ENCODE results near the gene ACOT7. TPM values are rescaled to one million over a fixed set of nuclear protein-coding genes. Genes with fewer than 3 reads are reported as not detected.
A peak's percentile ranks its signal among the peaks of the same experiment; 100 is the strongest.

ACOT7 gene
- total RNA-seq, 1 donor from 2014 or later: 8.5 TPM

DNA sequence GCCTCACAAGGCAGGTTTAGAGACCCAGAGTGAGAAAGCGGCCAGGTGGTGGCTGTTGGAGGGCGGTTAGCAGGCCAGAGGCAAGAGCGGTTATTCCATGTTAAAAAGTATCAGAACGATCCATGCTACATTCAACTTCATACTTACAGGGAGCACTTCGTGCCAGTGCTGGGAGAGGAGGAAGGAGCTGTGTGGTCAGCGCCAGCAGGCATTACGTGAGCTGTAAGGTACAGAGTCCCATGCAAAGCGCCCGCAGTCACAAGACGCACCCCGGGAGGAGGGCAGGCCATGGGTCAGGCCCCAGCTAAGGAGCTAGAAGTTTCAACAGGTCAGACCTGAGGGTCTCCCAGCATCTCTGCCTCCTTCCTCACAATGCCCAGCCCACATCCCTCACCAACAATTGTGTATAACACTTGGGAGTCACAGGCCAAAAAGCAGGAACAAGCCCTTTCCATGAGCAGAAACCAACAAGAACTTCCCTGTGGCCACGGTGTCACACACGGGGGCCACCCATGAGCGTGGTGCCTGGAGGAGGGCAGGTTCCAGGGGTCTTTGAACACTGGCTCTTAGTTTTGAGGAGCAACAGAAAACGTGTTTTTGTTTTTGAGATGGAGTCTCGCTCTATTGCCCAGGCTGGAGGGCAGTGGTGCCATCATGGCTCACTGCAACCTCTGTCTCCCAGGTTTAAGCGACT lies 110.8 kb downstream of the ACOT7 start:
- intact Hi-C loops (cut with DNase I): no loop called here
- ATAC-seq (ENCODE audit: poor library complexity): no peak

DNA sequence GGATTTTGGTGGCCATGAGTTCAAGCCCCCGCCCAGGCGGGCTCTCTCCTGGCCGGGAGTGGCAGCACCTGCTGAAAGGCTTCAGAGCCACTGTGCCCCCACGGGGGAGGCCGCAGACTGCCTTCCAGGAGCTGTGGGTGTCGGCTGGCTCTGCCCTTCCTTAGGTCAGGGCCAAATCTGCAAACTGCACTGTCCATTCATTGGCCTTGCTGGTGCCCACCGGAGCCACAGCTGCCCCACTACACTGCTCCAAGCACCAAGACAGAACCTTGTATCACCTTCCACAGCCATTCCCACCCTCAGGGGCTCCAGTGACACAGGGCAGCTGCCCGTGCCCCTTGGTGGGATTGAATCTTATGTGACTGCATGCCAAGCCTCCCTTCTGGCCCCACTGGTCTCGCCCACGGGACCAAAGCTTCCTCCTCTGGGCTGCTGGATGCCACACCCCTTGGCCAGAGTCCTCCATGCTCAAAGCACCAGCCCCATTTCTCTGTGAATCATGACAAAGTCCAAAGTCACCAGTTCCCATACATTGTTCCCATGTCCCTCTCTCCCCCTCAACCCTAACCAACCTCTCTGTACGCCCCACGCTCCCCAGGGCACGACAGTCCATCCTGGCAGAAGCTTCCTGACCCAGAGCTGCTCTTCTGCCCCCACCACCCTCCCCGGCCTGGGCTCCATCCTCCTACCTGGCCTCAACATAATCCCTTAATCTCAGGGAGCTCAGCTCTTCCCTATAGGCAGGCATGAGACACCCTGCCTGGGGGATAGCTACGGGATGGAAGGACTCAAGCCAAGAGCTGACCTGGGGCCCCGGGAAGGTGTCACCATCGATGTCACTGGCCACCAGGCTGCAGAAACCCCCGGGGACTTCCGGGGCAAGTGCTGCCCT lies 111.8 kb downstream of the ACOT7 start:
- no peak for ATAC-seq (ENCODE audit: poor library complexity)
- intact Hi-C loops (cut with DNase I): no loop called here
- DNase-seq: no peak

More for the DNA sequence above, 110.8 kb downstream of the ACOT7 start:
- DNase-seq: no peak

DNA sequence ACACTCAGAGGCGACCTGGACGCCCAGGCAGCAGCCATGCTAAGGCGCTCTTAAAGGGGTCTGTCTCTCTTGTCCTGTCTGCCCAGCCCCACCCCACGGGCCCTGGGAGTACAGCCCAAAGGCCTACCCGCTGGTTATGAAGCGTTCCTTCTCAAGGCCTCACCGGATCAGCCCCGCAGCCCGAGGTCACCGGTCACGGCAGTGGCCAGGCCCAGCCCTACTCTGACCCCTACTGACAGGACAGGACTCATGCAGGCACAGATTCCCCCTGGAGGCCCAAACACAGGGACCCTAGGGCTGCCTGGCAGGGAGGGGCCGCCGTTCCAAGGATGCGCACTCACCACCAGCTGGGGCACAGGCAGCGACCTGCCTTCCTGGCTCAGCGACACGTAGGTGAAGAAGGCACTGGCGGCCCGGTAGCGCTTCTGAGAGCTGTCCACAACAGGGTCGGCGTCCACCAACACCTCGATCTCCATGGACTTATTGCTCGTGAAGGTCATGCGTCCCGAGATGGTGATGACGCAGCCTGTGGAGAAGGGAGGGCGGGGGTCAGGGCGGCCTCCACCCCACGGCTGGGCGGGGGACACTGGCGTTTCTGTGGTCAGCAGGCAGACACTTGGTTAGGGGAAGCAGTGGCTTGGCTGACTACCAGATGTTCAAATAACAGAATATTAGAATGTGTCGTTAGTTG lies 112.7 kb downstream of the ACOT7 start:
- intact Hi-C loops (cut with DNase I): no loop called here
- peak; percentile 27 for ATAC-seq (ENCODE audit: poor library complexity)
- DNase-seq: no peak

DNA sequence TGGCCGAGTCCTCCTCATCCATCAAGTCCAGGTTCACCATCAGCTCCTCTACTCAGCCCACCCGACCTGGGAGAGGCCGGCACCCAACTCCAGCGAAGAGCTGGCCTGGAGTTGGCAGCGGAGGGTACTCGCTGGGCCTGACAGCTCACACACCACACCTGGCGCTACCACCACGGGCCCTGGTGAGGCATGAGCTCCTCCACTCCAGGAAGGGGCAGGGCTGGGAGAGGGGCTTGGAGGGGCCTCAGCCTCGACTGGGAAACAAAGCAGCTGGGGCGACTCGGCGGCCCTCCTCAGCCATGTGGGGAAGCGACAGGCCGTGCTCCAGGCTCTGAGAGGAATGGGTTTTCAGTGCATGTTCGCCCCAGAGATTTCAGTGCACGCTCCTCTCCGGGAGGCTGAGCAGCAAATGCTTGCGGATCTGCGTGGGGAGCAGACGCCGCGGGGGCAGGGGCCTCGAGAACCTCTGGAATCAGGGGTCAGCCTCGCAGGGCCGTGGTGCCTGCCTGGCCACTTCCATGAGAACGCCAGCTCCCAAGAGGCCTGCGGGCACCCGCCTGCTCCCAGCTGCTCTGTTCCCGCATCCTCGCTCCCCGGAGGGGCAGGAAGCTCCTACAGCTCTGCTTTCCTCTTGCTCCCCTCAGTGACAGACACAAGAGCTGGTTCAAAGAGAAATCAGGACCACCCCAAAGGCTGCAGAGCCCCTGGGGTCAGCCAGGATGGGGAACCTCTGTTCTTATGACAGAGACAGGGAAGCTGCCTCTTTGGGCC lies 113.8 kb downstream of the ACOT7 start:
- intact Hi-C loops (cut with DNase I): no loop called here
- no peak for DNase-seq
- ATAC-seq (ENCODE audit: poor library complexity): no peak

DNA sequence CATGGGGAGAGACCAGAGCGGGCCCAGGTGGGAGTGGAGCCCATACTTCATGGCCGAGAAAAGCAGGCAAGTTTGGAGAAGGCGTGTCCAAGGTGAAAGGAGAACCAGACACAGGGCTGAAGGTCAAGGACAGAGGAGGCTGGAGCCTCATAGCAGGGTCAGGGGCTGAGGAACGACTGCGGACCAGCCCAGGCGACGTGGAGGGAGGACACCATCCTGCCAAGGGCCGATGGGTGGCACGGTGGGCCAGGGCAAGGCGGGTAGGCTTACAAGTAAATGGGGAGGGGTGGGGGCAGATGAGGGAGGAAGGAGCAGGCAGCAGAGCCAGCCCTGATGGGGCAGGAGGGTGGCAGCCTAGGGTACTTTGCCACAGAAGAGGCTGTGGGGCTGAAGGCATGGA lies 114.5 kb downstream of the ACOT7 start:
- ATAC-seq (ENCODE audit: poor library complexity) (no peak), DNase-seq (no peak)
- intact Hi-C loops (cut with DNase I): no loop called here

DNA sequence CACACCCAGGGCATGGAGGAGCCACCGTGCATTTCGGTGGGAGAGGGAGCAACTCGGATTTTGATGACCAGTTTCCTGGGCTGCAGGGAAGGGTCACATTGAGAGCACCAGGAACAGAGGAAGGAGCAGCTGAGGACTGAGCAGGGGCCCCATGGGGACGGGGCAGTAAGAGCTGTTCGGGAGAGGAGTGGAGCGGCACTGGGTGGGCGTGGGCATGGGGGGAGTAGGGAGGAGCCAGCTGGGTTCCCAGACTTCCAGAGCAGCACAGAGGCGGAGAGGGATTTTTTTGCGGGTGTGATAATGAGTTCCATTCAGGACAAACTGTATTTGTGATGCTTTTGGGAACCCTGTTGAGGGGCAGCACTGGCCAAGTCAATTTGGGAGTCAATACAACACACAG lies 115.3 kb downstream of the ACOT7 start:
- intact Hi-C loops (cut with DNase I): no loop called here
- ATAC-seq (ENCODE audit: poor library complexity) (no peak), DNase-seq (no peak)

DNA sequence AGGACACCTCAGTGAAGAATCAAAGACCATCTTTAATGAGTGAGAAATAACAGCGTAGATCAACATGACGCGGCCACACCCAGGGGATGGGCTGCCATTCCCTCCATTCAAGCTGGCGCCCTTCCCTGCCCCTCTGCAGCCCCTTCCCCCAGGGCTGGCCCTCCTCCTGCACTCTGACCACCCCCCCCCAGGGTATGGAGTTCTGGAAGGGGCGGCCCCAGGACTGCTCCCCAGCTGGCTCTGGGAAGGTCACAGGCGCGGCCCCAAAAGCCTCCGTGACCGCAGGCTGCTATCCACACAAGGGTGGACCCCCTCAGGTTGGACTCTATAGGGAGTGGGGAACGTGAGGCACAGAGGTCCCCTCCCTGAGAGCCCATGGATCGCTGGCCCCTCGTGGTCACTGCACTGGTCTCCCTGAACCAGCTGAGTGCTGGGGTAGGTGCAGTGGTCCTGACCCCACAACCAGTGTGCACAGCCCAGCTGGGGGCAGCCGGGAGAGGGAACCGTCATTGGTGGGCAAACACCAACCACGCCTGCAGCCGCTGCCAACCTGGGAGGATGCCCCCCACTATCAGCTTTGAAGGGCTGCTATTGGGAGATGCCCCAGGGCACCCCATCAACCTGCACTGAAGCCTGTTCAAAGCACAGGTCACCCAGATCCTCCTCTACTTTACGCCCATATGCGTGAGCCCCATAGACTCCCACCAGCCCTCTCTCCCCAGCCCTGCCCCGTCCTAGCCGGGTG lies 116.6 kb downstream of the ACOT7 start:
- DNase-seq (no peak), ATAC-seq (ENCODE audit: poor library complexity) (no peak)
- intact Hi-C loops (cut with DNase I): no loop called here

DNA sequence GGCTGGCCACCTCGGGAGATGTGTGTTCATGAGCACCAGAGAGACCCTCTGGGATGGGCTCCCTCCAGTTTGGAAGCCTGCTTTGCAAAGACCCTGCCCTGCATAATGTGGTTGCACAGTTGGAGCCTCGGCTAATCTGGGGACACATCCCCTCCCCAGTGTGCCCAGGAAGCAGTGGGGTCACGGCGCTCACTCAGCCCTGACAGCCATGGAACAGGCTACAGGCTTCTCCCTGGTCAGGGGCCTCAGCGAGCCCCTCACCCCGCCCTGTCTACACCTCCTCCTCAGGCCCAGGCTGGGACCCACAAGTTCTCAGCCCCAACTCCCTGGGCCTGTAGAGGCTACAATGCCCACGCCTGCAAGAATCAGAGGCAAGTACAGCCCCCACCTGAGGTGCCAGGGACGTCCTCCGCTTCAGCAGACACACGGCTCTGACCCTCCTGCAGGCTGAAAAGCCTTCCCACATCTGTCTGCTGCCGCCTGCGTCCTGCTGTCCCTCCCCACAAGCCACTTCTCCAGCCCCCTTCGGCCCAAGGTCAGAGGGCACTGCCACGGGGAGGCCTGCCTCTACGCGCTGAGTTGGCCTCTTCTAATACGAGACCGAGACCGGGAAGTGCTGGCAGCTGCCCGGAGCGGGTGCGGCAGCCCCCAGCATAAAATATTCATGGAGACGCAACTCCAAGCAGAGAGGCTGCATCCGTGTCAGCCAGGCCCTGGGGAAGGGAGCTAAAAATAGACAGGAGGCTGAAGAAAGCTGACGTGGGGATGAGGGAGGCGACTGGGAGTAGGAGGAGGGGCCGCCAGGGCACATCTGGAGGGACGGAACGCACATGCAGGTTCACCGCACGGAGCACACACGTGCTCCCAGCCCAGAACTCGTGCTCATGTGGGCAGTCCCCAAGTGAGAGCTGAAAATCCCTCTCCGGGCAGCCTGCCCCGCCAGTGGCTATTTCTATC lies 117.5 kb downstream of the ACOT7 start:
- intact Hi-C loops (cut with DNase I): no loop called here
- peak; percentile 81 for DNase-seq
- ATAC-seq (ENCODE audit: poor library complexity): peak; percentile 90

DNA sequence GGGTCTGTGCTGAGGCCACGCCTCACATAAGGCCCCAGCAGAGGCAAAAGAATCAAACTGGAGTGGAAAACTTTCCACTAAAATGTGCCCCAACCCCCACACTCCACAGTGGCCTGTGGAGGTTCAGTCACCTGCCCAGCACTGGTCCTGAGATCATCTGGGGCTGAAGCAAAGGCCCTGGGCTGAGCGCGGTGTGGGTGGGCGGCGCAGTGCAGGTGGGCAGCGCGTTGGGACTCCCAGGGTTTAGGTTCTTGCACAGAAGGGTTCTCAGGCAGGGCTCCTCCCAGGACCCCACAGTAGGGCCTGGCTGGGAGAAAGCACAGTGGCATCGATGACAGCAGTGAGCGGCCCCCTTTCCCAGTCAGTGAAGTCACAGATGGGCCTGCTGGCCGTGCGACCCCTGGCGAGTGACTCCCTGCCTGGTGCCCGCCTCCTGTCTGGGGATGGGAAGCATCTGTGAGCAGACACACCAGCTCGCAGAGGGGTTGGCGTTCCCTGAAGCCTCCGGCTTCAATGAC lies 118.9 kb downstream of the ACOT7 start:
- intact Hi-C loops (cut with DNase I): no loop called here
- ATAC-seq (ENCODE audit: poor library complexity) (no peak), DNase-seq (no peak)

DNA sequence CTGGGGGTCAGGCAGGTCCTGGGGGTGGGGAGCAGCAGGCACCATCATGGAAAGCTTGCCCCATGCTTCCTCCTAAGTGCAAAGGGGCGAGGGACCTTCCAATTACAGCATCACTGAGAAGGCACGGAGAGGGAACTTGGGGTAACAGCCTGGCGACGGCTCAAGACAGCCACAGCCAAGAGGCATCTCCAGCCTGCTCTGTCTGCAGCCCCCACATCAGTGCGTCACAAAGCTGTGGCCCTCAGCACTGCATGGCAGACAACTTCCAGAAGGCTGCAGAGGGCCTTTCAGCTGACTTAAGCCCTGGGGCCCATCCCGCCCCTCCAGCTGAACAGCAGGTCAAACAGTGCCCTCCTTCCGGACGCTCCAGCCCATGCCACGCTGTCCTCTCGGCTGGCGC lies 119.5 kb downstream of the ACOT7 start:
- no peak for ATAC-seq (ENCODE audit: poor library complexity)
- intact Hi-C loops (cut with DNase I): no loop called here
- no peak for DNase-seq

DNA sequence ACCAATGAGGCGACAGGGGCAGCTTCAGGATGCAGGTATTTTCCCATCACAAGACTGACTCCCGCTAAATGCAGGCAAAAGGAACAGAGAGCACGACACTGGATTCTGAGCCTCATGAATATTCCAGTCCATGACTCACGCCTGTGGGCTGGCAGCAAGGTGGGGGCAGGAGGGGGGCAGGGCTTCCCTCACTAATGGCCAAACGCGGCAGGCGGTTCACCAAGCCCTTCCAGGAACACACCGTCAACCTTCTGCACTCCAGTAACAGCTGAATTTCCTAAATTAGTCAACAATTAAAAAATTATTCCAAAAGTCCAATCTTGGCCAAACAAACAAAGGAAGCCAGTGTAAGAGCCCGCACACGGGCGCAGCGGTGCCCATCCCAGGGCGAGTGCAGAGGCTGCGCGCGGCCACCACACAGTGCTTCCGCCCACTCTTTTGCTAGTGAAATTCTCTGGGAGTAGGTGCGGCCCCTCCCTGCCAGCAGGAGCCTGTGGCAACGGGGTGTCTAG lies 120.1 kb downstream of the ACOT7 start:
- no peak for DNase-seq
- ATAC-seq (ENCODE audit: poor library complexity): no peak
- intact Hi-C loops (cut with DNase I): no loop called here

DNA sequence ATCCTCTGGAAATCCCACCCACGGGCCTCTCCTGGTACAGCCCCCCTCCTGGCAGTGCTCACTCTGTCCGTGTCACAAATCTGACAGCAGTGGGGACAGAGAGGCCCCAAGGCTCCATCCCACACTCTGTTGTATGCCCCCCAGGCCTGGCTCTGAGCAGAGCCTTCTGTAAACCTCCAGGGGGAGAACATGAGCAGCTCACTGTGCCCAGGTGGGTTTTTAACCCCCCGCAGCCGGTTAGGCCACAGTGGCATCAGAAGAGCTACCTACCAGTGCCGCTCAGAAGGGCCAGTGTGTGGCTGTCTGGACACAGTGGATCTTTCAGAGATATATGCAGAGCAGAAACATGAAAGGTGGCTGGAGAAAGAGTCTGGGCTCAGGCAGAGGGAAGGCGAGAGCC lies 120.7 kb downstream of the ACOT7 start:
- intact Hi-C loops (cut with DNase I): no loop called here
- ATAC-seq (ENCODE audit: poor library complexity) (no peak), DNase-seq (no peak)

DNA sequence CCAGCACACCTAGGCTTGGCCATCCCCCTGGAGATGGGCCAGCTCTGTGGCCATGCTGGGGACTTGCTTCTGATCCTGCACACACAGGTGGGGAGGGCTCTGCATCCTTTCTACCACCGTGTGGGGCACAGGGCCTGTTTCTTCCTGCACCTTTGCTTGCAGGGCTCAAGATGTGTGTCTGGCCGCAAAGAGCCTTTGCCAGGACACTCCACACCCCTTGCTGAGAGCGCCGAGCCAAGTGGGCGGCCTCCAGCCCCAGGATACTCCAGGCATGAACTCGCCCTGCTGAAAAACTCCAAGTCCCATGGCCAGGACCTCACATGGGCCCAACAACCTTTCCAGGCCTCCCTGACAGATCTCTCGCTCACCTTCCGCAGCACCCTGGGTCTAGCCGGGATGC lies 121.1 kb downstream of the ACOT7 start:
- intact Hi-C loops (cut with DNase I): no loop called here
- no peak for ATAC-seq (ENCODE audit: poor library complexity)
- no peak for DNase-seq

DNA sequence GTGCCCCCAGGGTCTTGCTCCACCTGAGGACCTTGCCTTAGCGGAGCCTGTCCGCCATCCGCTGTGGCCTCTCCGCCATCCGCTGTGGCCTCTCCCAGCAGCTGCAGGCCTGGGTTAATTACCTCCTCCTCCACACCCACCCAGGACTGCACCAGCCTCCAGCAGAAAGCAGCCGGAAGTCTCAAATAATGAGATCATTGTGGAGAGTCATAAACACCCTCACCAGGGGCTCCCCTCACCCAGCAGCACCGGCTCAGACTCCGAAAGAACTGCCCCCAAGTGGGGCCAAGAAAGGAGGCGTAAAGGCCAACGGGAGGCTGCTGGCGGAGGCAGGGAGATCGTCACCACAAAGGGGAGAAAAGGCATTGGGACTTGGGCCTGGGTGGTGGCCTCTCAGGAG lies 122.0 kb downstream of the ACOT7 start:
- ATAC-seq (ENCODE audit: poor library complexity) (no peak), DNase-seq (no peak)
- intact Hi-C loops (cut with DNase I): no loop called here

DNA sequence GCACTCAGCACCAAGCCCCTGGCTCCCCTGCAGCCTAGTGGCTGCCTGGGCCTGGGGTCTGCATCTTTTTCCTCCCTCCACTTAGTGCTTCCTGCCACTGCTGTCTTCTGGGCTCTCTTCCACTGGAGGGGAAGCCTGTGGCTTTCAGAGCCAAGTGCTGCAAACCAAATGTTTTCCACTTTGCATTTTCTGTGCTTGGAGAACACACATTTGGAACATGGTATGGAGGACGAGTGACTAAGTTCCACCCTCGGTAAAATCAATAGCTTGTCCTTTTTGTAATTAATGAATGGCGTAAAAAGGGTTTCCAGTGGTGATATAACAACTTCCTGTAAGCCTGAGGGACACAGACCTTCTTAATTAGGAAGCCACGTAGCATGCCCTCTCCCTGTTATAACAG lies 122.6 kb downstream of the ACOT7 start:
- ATAC-seq (ENCODE audit: poor library complexity) (no peak), DNase-seq (no peak)
- intact Hi-C loops (cut with DNase I): no loop called here

DNA sequence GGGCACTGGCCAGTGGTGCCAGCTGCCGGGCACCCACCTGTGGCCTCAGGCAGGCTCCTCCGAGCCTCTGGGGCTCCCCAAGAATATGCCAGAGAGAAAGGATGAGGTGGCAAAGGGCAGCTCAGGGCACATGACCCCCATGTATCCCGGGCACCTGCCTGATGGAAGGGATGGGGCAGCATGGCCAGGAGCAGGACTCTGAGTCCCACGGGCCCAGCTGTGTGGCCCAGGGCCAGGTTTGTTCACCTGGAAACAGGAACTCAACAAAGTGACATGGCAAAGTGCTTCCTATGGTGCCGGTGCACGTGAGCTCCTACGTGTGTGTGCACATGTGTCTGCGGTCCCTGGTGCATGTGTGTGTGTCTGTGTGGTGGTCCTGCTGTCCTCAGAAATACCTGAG lies 123.2 kb downstream of the ACOT7 start:
- DNase-seq (no peak), ATAC-seq (ENCODE audit: poor library complexity) (no peak)
- intact Hi-C loops (cut with DNase I): no loop called here

All from Right ventricle myocardium superior (tissue), 1 donor.